DMS114 treated with DMSO at 0.1 percent for 48 hours (cell line): ENCODE results near the gene SPCS2.

Experiments used
- DNase-seq: peaks from one replicate; lab custom pipeline; 2025; ENCODE audit not compliant: unreplicated experiment; lab: John Stamatoyannopoulos, UW

The SPCS2 gene

DNA sequence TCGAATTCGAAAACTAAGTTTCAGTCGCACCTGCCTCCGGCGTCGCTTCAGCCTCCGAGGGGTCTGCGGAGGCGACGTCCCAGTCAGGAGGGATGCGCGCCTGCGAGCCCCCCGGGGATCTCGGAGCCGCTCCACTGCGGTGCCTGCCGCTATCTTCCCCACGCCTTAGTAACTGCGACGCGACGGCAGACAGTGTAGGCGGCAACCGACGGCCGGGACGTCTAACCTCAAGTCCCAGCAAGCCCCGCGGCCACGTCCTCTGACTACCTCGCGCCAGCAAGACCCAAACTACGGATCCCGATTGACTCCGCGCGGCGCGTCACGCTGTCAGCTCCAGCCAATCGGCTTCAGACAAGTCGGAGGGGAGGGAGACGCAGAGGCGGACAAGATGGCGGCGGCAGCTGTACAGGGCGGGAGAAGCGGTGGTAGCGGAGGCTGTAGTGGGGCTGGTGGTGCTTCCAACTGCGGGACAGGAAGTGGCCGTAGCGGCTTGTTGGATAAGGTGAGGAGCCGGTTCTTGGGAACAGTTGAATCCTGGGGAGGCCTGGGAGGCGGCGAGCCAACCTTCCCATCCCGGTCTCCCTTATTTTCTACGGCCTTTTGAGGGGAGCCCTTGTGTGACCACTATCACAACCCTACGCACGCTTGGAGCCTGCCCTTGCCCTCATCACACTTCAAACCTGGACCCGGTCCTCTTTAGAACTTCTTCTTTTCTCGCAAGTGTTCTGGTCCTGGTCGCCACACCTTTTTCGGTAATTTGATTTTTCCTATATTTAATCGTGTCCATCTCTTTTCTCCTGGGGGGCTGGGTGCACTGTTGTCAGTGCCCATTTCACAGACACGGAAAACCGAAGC lies at the start of gene SPCS2, which contains the start of gene XRRA1:
Gene SPCS2, plus strand, starts transcription at position 369 of the 855 bp plus-strand sequence. Its CDS starts 20 bp downstream, at position 389.
Gene XRRA1, minus strand, starts transcription at position 194 of the 855 bp plus-strand sequence. CDS start 8,213 bp downstream, outside the sequence.
- peak; percentile 94 for DNase-seq

DNA sequence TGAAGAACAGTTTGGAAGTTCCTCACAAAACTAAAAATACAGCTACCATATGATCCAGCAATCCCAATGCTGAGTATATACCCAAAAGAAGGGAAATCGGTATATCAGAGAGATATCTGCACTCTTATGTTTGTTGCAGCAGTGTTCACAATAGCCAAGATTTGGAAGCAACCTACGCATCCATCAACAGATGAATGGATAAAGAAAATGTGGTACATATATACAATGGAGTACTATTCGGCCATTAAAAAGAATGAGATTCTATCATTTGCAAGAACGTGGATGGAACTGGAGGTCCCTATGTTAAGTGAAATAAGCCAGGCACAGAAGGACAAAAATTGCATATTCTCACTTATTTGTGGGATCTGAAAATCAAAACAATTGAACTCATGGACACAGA lies 46.7 kb upstream of the SPCS2 start:
- DNase-seq, result no peak

DNA sequence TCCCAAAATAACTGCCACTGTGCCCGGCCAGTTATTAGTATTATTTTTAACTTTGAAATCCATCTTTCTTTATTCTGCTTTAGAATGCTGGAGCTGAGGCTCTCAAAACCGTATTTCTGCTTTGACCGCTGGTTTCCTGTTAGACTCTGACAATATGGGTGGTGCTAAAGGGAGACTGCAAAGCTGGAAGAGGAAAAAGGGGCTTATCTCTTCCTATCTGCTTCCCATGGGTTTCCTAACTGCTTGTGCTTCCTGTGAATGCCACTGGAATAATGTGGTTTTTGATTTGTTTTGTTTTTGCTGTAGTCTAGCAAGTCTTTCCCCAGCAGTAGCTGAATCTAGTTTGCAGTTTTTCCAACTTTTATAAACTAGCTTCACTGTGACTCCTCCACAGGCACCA lies 43.7 kb upstream of the SPCS2 start:
- DNase-seq, result no peak

DNA sequence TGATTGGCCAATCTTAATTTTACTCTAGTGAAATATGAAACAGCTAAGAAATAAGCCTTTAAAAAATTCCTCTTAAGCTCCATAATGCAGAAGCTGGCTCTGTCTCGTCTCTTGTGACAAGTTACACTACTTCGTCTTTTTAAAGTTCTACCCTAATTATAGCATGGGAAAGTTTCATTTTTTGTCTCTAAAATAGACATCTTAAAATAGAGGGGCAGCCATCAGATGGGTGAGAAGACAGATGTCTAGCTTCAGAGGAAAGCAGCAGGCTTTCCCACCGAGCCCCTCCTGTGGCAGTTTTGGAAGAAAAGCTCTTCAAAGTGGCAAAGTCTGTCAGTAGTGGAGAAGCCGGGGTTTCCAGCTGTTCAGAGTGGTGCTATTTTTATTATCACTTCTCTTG lies 39.7 kb upstream of the SPCS2 start:
- no peak for DNase-seq

DNA sequence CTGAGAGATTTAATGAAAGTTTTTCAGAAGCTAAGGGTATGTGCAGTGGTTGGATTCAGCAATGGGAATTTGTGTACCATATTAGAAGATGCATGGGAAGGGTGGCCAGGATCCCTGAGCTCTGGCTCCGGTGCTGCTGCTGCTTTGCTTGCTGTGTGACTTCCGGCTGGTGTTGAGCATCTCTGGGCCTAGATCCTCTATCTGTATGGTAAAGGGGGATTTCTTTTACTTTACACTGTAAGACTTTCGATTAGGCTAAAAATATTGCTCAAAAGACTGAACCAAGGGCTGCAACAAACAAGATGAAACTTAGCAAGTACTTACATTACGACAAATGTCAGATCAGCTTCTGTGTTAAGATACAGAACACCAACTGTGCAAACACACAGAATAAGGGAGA lies 39.3 kb upstream of the SPCS2 start:
- no peak for DNase-seq

DNA sequence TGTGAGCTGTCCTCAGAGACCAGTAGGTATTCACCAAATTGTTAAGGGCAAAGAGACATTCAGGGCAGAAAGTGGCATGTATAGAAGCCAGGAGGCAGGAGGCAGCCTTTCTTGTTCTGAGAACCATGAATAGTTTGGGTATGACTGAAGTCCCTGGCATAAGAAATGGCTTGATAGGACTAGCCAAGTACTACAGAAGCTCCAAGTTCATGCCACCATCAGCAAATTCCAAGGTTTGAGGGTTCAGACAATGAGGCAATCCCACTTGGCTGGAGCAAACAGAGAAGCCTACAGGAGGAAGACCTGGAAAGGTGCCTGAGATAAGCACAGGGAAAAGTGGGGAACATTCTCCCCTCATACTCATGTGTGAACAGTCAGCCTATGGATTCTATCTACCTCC lies 25.9 kb upstream of the SPCS2 start:
- no peak for DNase-seq

DNA sequence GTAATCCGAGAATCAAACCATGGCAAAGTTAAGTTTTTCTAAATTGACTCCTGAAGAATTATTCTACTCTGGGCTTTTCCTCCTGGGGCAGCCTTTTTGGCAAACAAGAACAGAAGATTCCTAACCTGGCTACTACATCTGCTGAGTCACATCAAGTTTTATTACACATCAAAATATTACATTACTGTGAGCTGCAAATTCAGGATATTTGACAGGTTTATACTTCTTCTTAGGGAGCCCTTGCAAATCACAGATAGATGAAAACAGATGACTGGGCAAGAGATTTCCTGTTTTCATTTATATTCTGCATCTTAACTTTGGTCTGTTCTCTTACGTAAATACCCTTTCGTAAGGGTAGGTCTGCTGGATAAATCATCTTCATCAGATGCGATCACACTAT lies 23.8 kb upstream of the SPCS2 start:
- DNase-seq, result no peak

DNA sequence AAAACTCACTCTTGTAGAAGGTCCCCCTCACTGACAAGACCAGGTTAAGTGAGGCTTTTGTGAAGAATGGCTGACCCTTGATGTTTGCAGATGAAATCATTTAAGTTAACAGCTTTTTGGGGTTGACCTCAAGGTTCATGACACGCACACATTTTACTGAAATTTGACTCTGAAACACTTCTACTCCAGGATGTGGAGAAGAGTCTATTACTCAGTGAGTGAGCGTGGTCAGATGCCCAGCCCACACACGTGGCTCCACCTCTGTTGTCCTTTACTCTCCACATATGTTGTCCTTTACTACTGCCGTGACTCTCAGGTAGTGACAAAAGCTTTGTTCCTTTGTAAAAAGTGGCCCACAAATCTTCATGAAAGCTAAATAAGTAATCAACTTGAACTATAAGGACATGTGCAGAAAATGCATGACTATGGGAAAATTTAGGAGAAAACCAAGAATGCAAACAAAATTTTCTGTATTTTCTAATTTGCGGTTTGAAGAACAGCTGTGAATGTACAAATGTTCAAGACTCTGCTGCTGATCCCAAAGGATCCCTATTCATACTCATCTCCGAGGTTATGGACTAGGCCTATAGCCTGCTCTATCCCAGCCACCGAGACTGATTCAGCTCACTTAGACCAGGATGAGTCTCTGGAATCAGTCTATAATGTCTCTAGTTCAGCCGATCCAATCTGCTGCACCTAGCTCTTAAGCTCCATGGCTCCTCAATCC lies 22.6 kb upstream of the SPCS2 start:
- no peak for DNase-seq

DNA sequence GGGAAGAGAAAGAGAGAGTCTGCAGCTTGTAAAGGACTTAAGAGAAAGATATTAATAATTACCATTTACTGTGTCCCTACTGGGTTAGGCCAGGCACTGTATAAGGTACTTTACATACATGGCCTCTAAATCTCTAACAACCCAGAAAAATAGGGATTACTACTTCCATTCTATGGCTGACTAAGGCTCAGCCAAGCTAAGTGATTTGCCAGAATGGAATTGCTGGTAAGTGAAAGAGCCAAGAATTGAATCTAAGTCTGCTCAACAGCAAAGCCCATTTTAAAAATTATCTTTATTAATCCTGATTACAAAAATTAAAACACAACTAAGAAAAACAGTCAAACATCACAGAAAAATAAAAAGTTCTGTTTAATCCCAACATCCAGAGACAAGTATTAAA lies 21.6 kb upstream of the SPCS2 start:
- no peak for DNase-seq

DNA sequence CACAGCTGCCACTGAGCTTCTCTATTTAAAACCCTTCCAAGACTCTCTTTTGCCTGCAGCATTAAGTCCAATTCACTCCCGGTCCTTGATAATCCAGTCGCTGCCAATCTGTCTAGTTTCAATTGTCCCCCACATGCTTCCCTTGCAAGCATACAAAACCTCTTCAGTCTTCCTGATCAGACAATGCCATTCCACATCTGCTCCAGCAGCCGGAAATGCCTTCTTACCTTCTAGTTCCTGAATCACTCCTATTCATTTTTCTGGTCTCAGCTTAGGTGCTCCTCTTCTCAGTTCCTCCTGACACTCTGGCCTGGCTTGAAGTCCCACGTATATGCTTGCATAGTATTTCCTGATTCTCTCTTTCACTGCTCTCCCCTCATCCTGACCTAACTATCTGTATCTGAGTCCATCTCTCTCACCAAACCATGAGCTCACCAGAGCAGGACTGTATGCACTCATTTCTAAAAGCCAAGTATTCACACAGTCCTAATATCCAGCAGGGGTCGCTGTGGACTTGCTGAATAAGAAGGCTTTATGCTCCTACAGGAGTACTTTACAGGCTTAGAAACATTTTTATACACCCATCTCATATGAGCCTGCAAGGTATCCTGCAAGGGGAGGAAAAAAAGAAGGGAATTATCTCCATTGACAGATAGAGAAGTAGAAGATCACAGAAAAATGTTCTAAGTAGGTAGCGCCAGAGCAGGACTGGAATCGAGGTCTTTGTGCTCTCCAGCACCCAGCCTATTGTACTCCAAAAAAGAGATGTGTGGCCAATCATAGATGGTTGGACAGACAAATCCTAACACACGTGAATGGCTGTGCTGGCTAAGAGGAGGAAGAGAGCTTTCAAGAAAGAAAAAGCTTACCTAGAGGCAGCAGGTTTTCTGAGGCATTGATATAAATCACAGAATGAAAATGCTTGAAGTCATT lies 19.4 kb upstream of the SPCS2 start:
- DNase-seq, result peak; percentile 71

DNA sequence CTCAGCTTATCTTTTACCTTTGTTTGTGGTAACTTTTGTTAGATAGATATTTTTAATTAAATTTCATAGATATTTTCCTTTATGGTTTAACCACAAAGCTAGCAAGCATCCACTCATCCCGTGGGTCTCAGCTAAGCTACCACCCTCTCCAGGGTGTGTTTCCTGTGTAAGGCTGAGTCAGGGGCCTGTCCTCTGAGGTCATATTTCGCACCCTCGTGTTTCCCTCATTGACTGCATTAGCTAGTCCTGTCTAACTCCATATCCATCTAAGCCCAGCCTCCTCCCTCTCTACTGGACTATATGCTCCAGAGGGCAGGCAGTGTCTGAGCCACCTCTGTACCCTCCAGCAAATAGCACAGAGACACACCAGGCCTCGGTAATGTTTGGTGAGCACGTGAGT lies 16.9 kb upstream of the SPCS2 start:
- DNase-seq, result no peak

DNA sequence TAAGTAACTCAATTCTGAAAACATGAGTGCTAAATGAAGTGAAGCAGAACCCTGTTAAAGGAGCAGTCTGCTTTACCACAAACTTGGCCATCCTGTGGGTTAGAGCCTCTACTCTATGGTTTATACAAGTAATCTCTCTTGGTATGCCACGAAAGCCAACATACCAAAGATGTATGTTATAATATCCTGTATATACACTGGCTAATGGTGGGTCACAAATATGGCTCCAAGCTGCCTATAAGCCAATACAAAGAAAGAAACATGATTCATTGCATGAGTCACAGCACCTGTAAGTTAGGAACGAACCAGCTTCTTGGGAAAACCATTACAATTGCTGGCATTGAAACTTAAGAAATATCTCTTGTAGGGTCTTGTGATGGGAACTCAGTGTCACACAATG lies 16.3 kb upstream of the SPCS2 start:
- DNase-seq, result no peak

DNA sequence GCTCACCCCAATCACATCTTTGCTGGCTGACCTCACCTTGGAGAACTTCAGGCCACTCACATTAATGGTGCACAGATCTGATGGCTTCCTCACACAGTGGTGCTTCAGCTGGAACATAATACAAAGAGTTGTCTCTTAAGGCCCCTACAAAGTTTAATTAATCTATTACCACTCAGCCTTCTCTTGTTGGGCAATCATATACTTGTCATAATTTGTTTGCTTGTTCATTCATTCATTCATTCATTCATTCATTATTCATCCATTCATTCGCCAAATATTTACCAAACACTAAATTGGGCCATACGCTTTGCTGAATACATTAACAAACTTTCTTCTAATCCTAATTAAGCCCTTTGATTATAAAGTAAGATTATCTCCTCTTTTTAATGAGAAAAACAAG lies 15.3 kb upstream of the SPCS2 start:
- DNase-seq, result no peak

DNA sequence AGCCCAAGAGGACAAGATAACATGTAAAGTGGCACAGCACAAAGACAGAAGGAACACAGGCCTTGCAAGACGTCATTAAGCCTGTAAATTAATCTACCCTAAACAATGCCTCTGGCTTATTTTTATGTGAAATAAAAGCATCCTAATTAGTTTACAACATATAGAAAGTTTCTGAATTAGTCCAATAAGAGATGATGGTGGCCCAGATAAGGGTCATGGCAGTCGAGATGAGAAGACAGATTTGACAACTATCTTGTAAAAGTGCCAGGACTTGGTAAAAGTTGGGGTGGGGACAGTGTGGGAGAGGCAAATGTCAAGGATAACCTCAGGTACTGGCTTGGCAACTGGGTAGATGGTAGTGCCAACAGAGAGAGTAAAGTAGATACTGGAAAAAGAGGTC lies 13.8 kb upstream of the SPCS2 start:
- no peak for DNase-seq

DNA sequence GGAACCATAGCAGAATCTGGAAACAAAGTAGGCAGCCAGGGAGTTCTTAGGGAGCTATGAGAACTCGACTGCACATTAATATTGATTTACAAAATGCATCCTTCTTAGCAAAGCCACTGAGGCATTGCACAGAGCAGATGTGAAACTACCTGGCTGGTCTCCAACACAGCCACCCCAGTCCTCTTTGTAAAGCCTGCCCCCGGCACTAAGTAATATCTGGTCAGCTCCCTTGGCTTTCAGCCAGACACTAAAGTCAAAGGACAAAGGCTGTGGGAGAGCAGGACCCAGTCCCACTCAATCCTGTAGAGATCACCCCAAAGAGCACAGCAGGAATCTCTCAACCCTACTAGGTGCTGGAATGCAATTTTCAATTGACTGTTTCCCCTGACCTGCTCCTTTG lies 13.0 kb upstream of the SPCS2 start:
- DNase-seq, result no peak

DNA sequence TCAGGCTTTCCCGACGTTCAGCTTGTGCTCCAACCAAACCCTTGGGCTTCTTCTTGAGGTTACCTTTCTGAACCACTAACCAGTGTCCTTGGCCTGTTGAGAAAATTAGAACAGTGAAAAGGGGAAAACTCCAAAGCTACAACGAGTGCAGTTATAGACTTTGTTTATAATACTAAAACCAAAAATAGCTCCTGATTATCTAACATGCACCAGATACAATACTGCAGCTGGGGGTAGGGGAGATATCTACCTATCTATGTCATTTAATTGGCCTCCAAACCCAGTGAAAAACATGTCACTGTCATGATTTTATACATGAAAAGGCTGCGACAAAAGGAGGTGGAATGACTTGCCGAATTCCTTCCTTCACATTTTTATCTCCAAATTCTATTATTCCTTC lies 12.1 kb upstream of the SPCS2 start:
- DNase-seq, result no peak

DNA sequence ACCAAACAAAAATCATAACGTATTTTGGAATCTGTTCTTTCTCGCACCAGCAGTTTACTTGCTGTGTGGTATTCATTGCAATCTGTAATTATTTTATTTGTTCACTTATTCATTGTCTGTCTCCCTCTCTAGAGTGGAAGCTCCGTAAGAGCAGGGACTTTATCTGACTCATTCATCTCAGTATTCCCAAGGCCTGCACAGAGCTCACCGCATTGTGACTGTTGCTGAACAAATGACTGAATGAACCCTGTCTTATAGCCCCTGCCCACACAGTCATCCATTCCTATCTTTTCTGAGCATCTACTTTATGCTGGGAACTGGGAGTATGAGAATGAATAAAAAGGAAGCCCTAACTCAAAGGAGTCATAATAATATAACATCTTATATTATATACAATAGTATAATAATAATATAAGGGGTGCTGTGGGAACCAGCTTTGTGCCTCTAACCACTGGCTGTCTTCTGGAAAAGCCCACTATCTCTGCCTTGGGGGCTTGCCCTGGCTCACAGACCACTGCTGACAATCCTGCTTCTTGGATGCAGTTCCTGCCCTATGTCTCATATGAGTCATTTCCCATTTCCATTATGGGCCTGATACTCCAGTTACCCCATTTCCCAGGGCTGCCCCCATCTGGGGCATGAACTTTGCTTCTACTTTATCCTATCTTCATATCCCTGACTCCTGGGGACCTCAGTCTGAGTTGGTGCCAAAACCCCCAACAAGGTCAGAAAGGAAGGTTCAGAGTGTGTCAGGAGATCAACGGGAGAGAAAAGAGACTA lies 11.2 kb upstream of the SPCS2 start:
- DNase-seq, result no peak

DNA sequence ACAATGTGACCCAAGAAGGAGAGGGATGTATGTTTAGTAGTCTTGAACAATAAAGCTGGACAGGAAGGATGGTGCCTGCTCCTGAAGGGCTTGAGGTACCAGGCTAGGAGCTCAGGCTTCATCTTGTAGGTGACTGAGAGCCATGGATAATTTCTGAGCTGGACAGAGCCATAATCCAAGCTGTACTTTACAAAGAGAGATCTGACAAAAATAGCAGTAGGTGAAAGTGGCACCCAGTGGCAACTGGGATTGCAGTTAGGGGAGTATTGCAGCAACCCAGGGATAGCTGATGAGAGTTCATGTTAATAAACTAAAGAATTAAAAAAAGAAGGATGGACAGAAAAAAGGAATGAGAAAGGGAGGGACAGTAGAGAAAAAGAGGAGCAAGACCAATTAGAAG lies 7.6 kb upstream of the SPCS2 start:
- DNase-seq, result no peak

DNA sequence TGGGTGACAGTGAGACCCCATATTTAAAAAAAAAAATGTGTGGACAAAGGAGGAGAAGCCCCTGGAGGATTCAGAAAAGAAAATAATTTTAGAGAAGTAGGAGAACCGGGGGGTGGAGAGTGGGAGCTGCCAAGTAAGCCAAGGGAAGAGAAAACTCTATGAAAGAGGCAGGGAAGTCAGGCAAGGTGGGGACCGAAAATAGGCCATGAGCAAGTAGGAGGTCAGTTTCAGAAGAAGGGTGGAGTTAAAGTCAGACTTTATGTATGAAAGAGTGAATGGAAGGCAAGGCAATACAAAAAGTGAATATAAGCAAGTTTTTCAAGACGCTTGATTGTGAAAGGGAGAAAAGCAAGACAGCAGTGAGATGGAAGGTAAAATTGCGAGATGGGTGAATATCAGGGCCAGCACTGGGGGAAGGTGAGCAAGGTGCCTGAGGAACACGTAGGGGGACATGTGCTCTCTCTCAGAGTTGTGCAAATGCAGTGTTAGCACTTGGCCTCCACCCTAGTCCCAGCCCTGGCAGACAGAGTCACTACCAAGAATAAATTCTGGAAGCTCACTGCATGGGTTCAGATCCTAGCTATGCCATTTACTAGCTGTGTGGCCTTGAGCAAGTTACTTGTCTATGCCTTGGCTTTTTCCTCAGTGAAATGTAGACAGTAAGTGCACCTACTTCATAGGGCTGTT lies 6.8 kb upstream of the SPCS2 start:
- DNase-seq, result no peak

DNA sequence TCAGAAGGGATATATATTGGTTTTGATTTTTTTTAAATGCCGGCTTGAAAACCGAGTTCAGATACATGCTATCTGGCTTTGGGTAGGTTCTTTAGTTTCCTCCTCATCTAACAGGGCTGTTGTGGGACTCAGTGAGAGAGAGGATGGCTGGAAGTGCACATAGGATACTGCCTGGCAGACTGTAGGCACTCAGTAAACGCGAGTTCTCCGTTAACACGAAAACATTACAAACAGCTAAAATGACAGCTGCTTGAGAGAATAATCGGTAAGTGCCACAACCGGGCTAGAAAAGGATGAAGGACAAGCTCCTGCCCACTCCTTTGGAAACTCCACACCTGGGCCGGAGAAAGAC lies 544 bp upstream of the SPCS2 start:
- DNase-seq, result no peak
